Kidney (tissue), 14 donors: ENCODE measurements around the gene ARHGEF11. TPM values are rescaled to one million over a fixed set of nuclear protein-coding genes. Genes with fewer than 3 reads are reported as not detected.

ENCODE experiments used
- DNase-seq, 5 donors: peaks; one replicate each; pipeline ENCODE4 v3.0.0-alpha.2; 2013 to 2020
- FAIRE-seq: peaks from 2 replicates; lab custom pipeline; 2012; peaks lifted over from hg19 to GRCh38; lab: Jason Lieb, UNC
- H3K27ac ChIP-seq, 2 donors: one replicate each; pipeline ENCODE4 v1.7.0; 2013; ENCODE audit warnings: low read depth in 2 of 2, low read length in 2 of 2, inconsistent platforms in 1 of 2
- H3K27me3 ChIP-seq: one replicate; pipeline ENCODE4 v1.7.1; 2013; ENCODE audit warnings: low read length, inconsistent platforms; ENCODE audit not compliant: control insufficient read depth, insufficient read depth
- H3K36me3 ChIP-seq, 3 donors: one replicate each; pipeline versions ENCODE4 v1.7.0 to v1.7.1; 2013; ENCODE audit warnings: low read length in 3 of 3, control low read depth in 1 of 3, inconsistent platforms in 1 of 3; ENCODE audit not compliant: insufficient read depth in 3 of 3, control insufficient read depth in 2 of 3
- H3K4me1 ChIP-seq, 3 donors: one replicate each; pipeline versions ENCODE4 v1.7.0 to v1.7.1; 2013; ENCODE audit warnings: low read length in 3 of 3, inconsistent platforms in 1 of 3, low read depth in 1 of 3; ENCODE audit not compliant: control insufficient read depth in 2 of 3, insufficient read depth in 2 of 3
- H3K4me3 ChIP-seq, 3 donors: one replicate each; pipeline versions ENCODE4 v1.7.0 to v1.8.1; 2013; ENCODE audit warnings: low read length in 3 of 3, control low read depth in 1 of 3, inconsistent platforms in 1 of 3
- H3K9ac ChIP-seq, 3 donors: one replicate each; pipeline versions ENCODE4 v1.7.0 to v1.7.1; 2013; ENCODE audit warnings: low read length in 3 of 3, control low read depth in 1 of 3, inconsistent platforms in 1 of 3
- H3K9me3 ChIP-seq, 3 donors: one replicate each; pipeline versions ENCODE4 v1.7.0 to v1.7.1; 2013; ENCODE audit warnings: low read length in 3 of 3, control low read depth in 1 of 3, inconsistent platforms in 1 of 3; ENCODE audit not compliant: control insufficient read depth in 2 of 3, insufficient read depth in 1 of 3
- CTCF ChIP-seq: IDR thresholded peaks from 3 replicates; pipeline ENCODE4 v1.5.1; 2012; ENCODE audit warnings: mild to moderate bottlenecking, moderate library complexity, borderline replicate concordance; ENCODE audit not compliant: insufficient read depth; ENCODE audit errors: extremely low read depth
- intact Hi-C: fragments of 100-400 bp; cut with DNase I; formaldehyde crosslinking; loops from one replicate; pipeline ENCODE4 v1.11.1; 2022
- polyA plus RNA-seq: library from polyadenylated mRNA; stranded (reverse); fragments of 350-450 nt; fragmentation: Illumina TruSeq; extraction: RNeasy Lipid Tissue Mini Kit (QIAGEN cat#74804); gene quantifications from one replicate; pipeline ENCODE4 v1.2.3, GENCODE V29; 2014; ENCODE audit warnings: low read depth, low replicate concordance; ENCODE audit not compliant: insufficient read depth
- total RNA-seq: library from RNA; stranded (reverse); fragmentation: NEBNext Ultra II Directional; extraction: Animal tissue kit (Norgen Biotek cat#: 25700); gene quantifications from one replicate; pipeline ENCODE4 v1.2.1, GENCODE V29; 2021
- donor health status: control.
- donor health status: control.
- donor health status: control.
- donor health status: control.
- donor health status: control.
- donor health status: DM: yes; HTN: yes; CAD: no.
- donor health status: Normal renal cell carcinoma (clear cell type).

Gene ARHGEF11
- total and polyA plus RNA-seq, 2 donors from 2014 or later, result 8.8 to 36.4 TPM

DNA sequence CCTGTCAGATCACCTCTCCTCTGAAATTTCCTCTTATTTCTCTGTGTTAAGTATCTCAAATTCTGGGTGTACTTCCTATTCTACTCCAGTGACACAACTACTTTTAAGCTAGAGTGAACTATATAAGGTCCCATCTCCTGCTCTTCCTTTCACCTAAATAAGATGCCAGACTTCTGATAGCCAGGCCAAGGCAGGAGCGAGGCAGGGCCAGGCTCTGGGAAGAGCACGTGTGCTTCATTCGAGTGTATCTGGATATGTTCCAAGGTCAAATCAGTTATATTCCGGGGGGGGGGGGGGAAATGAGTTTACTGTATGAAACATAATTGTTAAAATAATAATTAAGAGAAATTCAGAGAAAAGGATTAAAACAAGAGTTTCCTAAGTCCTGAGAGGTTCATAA lies 65.0 kb downstream of the ARHGEF11 start:
- peaks cover 9 to 41% (median 33%) of the 10 kb centered on the region in 3 donors for H3K36me3 ChIP-seq
- H3K9me3 ChIP-seq, result no peaks in the 10 kb centered on the region
- no peak for TF ChIP-seq CTCF
- no peaks in the 10 kb centered on the region for H3K4me1 ChIP-seq
- H3K27ac ChIP-seq, result no peak overlapping the region
- H3K27me3 ChIP-seq, result no peaks in the 10 kb centered on the region
- no peak overlapping the region for H3K9ac ChIP-seq
- H3K4me3 ChIP-seq, result no peak overlapping the region
- FAIRE-seq, result no peak
- intact Hi-C loops, result no loop called here
- DNase-seq, result no peak

DNA sequence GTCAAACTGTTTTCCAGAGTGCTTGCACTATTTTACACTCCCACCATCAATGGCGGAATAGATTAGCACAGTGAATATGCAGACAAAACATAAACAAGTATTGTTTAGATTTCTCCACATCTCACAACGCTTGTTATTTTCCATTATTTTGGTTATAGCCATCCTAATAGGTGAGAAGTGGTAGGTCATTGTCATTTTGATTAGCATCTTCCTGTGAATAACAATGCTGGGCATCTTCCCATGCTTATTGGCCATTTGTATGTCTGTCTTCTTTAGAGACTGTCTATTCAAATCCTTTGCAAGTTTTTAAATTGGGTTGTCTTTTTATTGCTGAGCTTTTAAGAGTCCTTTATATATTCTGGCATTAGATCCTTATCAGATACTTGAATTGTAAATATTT lies 70.5 kb downstream of the ARHGEF11 start:
- no peak overlapping the region for H3K27ac ChIP-seq
- no peak overlapping the region for H3K4me3 ChIP-seq
- H3K36me3 ChIP-seq, result peaks cover 12 to 50% (median 24%) of the 10 kb centered on the region in 3 donors
- intact Hi-C loops, result no loop called here
- H3K9ac ChIP-seq, result no peak overlapping the region
- DNase-seq (no peak), FAIRE-seq (no peak)
- TF ChIP-seq CTCF, result no peak
- H3K4me1 ChIP-seq, result no peaks in the 10 kb centered on the region
- H3K9me3 ChIP-seq, result no peaks in the 10 kb centered on the region
- no peaks in the 10 kb centered on the region for H3K27me3 ChIP-seq

DNA sequence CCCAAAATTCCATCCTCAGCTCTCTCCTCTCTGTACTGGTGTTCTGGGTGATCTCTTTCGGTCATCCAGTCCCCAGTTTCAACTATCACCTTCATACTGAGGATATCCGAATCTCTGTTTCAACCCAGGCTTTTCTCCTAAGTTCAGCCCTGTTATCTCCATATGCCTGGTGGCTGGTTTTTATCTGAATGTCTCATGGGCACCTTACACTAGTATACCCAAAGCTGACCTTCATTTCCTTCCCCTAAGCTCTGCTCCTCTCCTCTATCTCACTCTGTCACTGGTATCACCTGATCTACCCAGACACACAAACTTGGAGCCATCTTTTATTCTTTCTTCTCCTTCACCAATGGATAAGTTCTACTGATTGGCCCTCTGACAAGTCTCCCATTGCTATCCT lies 72.1 kb downstream of the ARHGEF11 start:
- Histone ChIP-seq H3K27me3 (no peaks in the 10 kb centered on the region), H3K9ac (no peak overlapping the region), H3K27ac (no peak overlapping the region), H3K9me3 (no peaks in the 10 kb centered on the region), H3K4me1 (no peaks in the 10 kb centered on the region), H3K36me3 (peaks cover 12 to 52% (median 28%) of the 10 kb centered on the region in 3 donors), H3K4me3 (no peak overlapping the region)
- intact Hi-C loops, result no loop called here
- no peak for TF ChIP-seq CTCF
- DNase-seq (no peak), FAIRE-seq (no peak)

DNA sequence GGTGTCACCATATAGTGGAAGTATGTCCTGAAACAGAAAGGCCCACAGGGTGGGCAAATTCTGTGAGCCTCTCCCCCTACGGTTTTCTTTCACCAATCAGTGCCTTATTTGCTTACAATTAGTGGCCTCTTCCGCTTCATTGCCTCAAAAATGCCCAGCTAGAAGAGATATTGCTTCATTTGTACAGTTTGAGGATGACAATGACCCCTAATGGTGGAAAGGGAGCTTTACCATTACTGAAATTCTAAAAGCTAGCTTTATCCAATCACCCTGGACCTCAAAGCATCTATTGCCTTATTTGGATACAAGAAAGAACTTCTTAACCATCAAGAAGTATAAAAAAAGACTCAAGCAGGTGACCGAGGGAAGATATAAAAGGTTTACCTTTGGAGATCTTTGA lies 75.5 kb downstream of the ARHGEF11 start:
- H3K9me3 ChIP-seq, result no peaks in the 10 kb centered on the region
- no peak overlapping the region for H3K27ac ChIP-seq
- DNase-seq (peak in 1 of 5 donors; percentile 7), FAIRE-seq (no peak)
- no peak for TF ChIP-seq CTCF
- H3K36me3 ChIP-seq, result peaks cover 6 to 54% (median 22%) of the 10 kb centered on the region in 3 donors
- intact Hi-C loops, result no loop called here
- no peaks in the 10 kb centered on the region for H3K27me3 ChIP-seq
- no peak overlapping the region for H3K9ac ChIP-seq
- no peaks in the 10 kb centered on the region for H3K4me1 ChIP-seq
- H3K4me3 ChIP-seq, result no peak overlapping the region
